T1000 (cell line): Measurements from ENCODE around the gene AMIGO2.

Experiments used
- DNase-seq: peaks from one replicate; lab custom pipeline; 2025; ENCODE audit warnings: mixed read lengths; lab: John Stamatoyannopoulos, UW

AMIGO2 gene

GRCh38 chr12:47033081-47033480 lies 46.7 kb downstream of the AMIGO2 start:
- no peak for DNase-seq

- peak; percentile 46 for DNase-seq
Measured at GRCh38 chr12:47032644-47033043, 47.1 kb downstream of the AMIGO2 start.

- DNase-seq: no peak
Measured at GRCh38 chr12:47029903-47030302, 49.9 kb downstream of the AMIGO2 start.

- no peak for DNase-seq
Measured at GRCh38 chr12:47028981-47029708, 50.6 kb downstream of the AMIGO2 start.

- no peak for DNase-seq
Measured at GRCh38 chr12:47028186-47028585, 51.6 kb downstream of the AMIGO2 start.
